Amniotic stem cell (primary cell): ENCODE results near the gene NT5DC4.
A peak's percentile ranks its signal among the peaks of the same experiment; 100 is the strongest.

Source experiments
- DNase-seq: peaks from one replicate; lab custom pipeline; 2025; lab: John Stamatoyannopoulos, UW

NT5DC4 gene

DNA sequence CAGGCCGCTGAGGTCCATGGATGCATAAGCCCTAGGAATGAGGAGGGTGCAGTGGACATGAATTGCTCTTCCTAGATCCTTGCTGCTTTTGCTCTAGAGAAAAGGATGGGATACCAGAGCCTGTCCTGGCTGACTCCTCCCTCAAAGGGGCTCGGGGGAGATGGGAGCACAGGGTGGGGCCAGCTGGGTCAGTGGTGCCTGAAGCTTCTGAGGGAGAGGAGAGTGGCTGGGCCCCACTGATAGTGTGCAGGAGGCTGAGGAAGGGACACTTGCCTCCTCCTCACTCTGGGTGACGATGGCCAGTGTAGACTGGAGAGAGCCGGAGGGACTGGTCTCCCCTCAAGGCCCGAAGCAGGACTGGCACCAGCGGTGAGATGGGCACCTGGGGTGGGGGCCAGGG, at the start of gene NT5DC4:
Gene NT5DC4, plus strand, starts transcription at position 236 of the 400 bp plus-strand sequence. Its CDS starts 60 bp downstream, at position 296.
- DNase-seq = no peak

DNA sequence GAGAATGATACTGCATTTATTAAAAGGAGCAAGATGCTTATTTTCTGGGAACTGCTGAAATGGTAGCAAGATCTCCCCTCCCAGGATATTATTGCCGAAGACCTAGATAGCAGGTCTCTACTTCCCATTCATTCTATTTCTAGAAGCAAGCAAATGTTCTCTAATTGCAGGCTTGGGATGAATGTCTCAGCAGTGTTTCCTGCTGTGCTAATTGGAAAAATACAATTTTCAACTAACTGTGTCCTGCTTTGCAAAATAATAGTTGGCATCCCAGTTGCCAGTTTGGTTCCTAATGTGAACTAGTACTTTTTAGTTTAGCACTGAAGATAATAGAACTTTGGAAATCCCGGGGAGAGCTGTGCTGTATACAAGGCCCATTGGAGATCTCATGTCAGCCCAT, 49.0 kb upstream of the NT5DC4 start:
- no peak for DNase-seq

DNA sequence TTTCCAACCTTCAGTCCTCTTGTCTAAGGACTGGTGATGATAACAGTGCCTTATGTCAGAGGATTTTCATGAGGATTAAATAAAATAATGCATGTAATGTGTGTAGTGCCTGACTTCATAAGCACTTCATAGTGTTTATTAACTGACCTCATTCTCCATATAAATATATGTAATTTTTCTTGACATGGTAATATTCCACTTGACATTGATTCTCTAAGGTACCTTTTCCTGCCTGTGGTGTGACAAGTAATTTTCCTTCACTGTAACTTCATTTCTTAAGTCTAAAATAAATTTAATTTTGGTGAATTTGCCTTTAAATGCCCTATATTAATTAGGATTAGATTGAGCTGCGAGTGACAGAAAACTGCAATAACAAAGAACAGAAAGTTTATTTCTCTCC, 47.8 kb upstream of the NT5DC4 start:
- no peak for DNase-seq

DNA sequence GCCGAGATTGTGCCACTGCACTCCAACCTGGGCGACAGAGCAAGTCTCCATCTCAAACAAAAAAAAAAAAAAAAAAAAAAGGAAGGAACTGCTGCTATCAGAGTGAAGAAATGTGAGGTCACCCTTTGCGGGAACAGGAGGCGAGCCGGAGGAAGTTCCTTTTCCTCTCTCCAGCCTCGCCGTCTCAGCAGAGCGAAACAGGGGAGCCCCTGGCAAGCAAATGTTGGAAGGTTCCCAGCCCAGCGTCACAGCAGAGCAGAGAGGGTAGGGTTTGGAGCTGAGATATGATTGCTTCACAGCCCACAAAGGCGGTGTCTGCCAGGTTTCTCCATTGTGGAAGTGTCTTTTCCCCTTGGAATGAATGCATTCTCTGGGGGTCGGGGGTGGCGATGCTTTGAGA, 46.6 kb upstream of the NT5DC4 start:
- DNase-seq = no peak

DNA sequence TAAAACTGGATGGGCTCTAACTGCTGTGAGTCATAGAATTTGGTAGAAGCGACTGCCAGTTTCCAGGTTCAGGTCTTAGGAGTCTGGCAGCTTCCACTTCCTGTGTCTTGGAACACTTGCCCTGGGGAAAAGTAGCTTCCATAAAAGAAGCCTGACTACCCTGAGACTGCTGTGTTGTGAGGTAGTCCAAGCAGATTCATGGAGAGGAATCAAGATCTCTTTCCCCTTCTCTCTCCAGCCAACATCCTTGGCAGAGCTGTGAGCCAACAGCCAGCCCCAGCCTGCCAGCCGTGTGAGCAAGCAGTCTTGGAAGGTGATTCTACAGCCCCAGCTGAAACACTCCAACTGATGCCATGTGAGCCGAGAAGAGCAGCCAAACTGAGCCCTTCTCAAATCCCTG, 41.3 kb upstream of the NT5DC4 start:
- no peak for DNase-seq

DNA sequence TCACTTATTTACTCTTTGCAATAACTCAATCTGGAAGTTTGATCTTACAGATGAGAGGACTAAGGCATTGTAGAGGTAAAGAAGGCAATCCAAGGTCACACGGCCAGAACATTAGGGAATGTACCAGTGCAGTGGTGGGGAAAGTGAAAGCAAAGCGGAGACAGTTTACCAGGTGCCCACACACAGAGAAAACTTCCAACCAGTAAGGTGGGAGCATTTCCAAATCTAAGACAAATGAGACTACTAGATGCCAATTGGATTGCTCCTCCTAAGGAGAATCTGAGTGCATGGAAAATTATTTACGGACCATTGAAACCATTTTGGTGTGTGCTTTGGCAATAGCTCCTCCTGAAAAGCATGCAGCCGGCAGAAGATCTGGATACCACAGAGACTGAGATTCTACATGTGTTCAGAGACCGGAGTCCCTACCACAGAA, 40.1 kb upstream of the NT5DC4 start:
- DNase-seq = no peak

DNA sequence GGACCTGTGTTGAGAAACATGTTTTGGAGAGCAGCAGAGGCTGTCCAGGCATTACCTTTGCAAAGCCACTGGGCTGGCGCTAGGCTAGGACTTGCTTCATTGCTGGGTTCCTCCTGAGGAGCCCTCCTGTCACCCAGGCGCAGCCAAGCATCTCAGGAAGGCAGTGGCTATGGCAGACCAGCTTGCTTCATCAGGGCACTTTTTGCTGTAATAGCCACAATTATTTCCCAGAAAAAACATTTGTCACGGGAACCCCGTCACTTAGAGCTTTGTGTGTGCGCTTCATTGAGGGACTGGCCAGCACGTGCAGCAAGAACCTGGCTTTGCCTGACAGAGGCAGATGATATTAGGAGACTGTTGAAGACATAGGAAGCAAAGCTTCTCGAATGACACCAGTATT, 38.7 kb upstream of the NT5DC4 start:
- DNase-seq = no peak

DNA sequence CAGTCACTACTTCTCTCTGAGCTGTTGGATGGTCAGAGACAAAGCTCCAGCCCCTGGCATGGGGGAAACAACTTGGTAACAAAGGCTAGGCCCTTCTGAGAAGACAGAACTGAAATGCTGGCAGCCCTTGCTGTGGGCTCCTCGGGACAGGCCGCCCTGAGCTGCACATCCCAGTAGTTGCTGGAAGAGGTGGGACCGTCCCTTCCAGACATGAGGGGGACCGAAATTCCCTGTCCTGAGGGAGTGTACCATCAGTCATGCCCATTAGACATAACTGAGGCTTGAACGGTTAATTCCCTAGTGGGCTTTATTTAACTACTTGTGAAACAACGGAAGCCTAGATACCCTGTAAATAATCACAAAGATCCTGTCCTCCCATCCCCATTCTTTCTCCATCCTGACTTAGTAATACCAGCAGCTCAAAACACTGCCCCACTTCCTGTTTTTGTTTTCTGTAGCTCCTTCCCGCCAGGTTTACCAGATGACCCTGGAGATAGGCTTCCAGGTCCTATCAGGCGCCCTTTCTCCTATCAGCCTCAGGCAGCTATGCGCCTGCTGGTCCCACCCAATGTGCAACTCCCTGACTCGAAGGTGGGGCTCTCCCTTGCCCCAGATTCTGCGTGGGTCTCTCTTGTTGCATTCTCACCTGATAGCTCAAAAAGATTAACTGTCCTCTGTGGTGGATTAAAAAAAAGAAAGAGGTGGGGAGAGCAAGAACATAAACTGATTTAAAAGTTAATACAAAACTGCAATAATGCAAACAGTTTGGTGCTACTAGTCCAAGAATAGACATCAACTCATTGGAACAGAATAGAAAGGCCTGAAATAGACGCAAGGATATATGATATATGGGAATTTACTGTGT, 37.0 kb upstream of the NT5DC4 start:
- DNase-seq = no peak

DNA sequence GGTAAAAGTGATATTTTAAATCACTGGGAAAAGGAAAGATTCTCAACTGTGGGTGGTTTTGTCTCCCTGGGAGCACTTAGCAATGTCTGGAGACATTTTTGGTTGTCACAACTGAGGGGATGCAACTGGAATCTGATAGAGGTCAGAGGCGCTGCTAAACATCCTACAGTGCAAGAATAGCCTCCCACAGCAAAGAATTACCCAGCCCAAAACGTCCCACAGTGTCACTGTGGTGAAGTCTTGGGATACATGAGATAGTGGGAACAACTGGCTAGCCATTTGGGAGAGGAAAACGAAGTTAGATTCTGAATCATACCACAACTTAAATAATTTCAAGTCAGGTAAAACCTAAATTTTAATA, 36.4 kb upstream of the NT5DC4 start:
- DNase-seq = no peak

DNA sequence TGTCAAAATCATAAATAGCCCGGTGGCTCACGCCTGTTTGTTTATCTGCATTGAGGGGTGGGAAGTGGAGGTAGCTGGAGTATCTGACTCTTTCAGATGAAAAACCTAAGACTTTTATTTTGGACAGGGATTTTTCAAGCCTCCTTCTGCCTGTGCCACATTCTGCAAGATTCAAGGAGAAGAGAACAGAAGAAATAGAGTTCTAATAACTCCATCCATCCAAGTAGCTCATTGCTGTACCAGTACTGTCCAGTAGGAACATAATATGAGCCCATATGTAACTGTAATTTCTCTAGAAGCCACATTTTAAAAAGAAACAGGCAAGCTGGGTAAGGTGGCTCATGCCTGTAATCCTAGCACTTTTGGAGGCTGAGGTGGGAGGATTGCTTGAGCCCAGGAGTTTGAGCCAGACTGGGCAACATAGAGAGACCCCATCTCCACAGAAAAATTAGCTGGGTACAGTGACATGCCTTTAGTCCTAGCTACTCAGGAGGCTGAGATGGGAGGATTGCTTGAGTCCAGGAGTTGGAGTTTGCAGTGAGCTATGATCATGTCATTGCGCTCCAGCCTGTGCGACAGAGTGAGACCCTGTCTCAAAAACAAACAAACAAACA, 35.4 kb upstream of the NT5DC4 start:
- DNase-seq = no peak

DNA sequence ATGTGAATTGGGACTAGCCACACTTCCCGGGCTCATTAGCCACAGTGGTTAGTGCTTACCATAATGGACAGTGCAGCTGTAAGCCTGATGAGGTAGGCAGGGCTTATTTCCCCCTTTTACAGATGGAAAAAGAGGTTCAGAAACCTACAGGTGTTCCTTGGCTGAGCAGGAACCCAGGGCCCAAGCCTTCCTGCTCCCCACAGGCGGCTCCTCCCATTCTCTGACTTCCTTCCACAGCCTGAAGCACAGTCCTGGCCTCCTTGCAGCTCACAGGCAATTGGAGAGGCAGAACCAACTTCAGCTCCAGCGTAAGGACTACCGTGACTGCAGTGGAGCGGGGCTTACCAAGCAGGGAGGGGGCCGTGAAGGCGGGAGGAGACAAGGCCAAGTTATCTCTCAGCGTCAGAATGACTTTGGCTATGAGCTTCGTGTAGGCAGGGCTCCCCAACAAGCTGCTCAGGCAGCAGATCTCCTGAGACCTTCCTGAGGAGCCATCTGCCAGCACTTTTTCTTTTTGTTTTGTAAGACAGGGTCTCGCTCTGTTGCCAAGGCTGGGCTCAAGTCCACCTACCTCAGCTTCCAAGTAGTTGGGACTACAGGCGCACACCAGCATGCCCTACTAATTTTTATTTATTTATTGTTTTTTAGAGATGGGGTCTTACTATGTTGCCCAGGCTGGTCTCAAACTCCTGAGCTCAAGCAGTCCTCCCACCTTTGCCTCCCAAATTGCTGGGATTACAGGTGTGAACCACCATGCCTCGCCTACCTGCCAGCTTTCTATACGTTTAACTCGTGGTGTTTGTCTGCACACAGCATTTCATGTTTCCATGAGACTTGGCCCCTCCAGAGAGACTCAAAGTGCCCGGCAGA, 34.2 kb upstream of the NT5DC4 start:
- DNase-seq = no peak

DNA sequence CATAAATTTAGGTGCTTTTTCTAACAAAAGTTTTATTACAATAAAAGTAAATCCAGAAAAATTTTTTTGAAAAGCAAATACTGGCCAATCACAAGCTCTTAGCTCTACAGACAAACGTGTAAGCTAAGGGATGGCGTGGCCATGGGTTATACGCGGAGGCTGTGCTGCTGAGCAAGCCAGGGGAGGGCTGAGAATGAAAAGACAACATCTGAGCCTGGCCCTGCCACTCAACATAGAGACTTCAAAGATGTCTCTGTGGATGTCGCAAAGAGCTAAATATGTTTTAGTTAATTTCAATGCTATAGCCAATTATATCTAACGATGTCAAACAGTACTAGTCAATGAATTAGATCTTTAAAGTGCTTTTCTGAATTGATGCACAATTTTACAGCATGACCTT, 33.3 kb upstream of the NT5DC4 start:
- DNase-seq = no peak

DNA sequence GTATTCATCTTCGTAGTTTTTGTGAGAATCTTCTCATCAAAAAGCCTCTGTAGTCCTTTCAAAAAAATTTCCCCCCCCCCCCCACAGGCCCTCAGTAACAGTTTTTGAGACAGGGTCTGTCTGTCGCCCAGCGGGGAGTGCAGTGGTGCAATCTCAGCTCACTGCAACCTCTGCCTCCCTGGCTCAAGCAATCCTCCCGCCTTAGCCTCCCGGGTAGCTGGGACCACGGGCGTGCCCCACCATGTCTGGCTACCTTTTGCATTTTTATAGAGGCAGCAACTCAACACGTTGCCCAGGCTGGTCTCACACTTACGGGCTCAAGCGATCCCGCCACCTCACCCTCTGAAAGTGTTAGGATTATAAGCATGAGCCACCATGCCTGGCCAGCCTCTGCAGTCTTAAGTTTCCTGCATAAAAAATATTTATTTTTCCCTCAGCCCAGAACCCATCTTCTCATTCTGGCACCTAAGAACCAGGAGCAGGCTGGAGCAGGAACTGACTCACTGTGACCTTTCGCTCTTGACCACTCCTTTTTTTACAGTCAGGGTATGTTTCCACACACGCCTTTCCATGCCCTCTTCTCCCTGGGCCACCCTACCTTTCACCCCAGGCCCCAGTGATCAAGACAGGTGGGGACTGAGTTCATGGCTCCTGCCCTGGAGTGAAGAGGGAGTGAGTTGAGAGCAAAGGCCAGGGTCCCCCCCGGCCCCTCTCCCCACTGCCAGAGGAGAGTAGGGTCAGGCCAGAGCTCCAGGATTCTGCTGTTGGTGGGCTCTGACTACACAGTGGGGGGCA, 32.5 kb upstream of the NT5DC4 start:
- DNase-seq = no peak

DNA sequence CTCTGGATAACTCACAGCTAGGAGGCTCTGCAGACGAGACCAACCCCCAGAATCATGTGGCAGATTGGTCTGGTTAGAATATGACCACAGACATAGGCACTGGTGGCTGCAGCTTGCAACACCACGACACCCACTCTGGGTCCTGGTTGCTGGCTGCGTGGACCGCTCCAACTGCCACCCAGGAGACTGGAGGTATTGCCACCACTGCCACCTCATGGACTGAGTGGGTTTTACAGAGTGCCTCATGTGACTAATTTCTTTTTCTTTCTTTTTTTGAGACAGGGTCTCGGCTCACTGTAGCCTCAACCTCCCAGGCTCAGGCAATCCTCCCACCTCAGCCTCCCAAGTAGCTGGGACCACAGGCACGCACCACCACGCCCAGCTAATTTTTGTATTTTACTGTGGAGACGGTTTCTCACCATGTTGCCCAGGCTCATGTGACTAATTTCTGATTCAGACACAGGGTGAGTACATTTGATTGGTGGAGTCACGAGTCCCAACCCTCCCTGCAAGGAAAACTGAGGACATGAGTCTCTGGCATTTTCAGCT, 29.9 kb upstream of the NT5DC4 start:
- no peak for DNase-seq

DNA sequence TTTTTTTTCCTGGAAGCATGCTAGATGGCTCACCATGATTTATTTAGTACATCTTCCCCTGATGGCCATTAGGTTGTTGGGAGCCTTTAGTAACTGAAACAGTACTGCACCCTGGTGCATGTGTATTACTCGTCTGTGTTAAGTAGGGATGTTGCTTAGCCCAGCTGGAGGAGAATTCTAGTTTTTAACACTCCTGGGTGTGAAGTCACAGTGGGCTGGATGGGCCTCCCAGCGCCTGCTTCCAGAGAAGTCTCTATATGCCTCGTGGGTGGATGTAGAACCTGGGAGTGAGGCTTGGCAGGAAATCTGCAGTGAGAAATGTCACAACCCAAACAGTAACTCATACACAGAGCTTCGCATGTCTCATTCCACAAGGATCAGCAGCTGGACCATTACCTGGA, 28.9 kb upstream of the NT5DC4 start:
- no peak for DNase-seq

DNA sequence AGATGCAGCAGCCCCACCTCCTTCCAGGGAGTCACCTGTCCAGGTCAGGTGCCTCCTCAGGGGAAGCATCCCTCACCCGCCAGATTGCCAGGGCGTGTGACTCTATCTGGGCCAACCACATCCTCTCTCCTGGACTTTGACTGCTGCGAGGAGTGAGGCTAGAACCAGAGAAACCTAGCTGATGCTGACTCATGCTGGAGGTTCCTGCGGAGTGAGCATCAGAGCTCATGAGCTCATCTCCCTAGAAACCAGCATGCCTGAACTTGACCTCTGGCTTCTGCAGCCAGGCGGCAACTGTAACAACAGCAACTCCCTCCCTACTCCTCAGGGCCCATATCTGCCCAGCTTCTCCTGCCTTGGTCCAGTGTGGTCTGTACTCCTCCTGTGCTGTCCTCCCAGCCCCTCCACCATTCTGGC, 28.3 kb upstream of the NT5DC4 start:
- DNase-seq = peak; percentile 75

DNA sequence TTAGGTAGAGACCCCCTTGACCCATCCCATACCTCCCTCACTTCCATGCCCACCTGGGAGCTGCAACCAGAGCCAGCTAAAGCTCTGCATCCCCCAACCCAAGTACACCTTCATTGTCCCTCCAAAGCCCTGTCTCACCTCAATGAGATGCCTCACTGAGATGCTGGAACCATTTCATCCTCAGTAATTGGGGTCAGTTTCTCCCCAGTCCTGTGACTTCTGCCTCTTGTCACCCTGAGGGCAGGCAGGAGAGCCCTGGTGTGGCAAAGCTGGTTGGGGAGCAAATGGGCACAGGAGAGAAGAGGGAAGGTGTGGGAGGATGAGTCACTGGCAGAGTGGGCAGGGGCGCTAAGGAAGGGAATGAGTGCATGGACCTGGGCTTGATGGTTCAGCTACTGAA, 27.9 kb upstream of the NT5DC4 start:
- no peak for DNase-seq

DNA sequence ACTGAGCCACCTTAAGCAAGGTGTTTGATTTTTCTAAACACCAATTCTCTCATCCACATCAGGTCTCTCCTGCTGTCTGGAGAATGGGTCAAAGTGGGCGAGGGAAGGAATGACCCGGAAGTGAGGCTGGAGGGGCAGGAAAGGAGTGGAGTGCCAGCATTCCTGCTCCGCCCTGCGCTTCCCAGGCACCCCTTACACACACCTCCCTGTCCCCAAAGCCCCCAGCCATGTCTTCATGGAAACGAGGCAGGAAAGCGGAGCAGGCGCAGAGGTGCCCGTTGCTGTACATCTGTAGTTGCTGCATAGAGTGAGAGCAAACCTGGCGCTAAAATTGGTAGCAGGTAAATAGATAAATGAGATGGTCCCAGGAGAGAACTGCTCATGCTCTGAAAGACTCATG, 27.2 kb upstream of the NT5DC4 start:
- DNase-seq = no peak

DNA sequence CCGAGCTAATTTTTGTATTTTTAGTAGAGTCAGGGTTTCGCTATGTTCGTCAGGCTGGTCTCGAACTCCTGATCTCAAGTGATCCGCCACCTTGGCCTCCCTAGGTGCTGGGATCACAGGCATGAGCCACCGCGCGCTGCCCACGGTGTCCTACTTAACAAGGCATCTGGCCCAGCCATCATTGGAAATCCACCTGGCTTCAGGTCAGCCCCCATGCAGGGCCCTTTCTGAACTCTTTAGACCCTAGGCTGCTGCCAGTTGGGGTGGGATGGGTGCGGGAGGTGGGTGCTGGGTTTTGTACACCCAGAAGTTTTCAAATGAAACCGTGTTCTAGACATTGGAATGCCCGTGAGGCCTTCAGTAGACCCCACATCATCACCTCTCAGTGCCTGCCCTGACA, 26.6 kb upstream of the NT5DC4 start:
- no peak for DNase-seq

DNA sequence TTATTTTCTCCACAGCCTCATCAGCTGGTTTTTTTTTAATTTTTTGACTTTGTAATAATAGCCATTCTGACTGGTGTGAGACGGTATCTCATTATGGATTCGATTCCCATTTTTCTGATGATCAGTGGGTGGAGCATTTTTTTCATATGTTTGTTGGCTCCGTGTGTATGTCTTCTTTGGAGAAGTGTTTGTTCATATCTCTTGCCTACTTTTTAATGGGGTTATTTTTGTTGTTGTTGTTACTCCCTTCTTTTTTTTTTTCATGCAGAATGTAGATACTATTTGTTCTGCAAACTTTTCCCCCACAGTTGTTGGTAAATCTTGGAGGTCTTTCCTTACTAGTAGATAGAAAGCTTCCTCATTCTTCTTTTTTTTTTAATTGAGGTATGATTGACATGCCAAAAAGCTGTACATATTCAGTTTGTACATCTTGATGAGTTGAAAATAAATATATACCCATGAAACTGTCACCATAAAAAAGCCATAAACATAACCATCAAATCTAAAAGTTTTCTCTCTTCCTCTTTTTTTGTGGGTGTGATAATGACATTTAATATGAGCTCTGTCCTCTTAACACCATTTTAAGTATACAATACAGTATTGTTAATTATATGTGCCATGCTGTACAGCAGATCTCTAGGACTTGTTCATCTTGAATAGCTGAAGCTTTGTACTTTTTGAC, 21.8 kb upstream of the NT5DC4 start:
- no peak for DNase-seq
